Keratinocyte (primary cell): ENCODE results near the gene HOXB8. TPM values are rescaled to one million over a fixed set of nuclear protein-coding genes. Genes with fewer than 3 reads are reported as not detected.
A peak's percentile ranks its signal among the peaks of the same experiment; 100 is the strongest.

Source experiments
- DNase-seq: peaks from one replicate; pipeline ENCODE4 v3.0.0-alpha.2; 2011; ENCODE audit warnings: low read depth, missing footprints, low spot score
- FAIRE-seq: peaks from 2 replicates; lab custom pipeline; 2011; peaks lifted over from hg19 to GRCh38; lab: Jason Lieb, UNC
- H2AFZ ChIP-seq: 2 replicates; pipeline ENCODE4 v1.6.0; 2012; ENCODE audit warnings: low read length, control low read depth, inconsistent platforms; ENCODE audit not compliant: control insufficient read depth
- H3K27ac ChIP-seq: 2 replicates; pipeline ENCODE4 v1.5.1; 2011; ENCODE audit warnings: low read length; ENCODE audit not compliant: control insufficient read depth, insufficient read depth
- H3K27me3 ChIP-seq: 3 replicates; pipeline ENCODE4 v1.6.0; 2011; ENCODE audit warnings: low read length; ENCODE audit not compliant: control insufficient read depth, insufficient read depth; ENCODE audit errors: extremely low read depth
- H3K36me3 ChIP-seq, 2 experiments: 2 replicates in 1 of 2; 3 replicates in 1 of 2; pipeline ENCODE4 v1.5.1; 2011; ENCODE audit warnings: low read length in 2 of 2, mild to moderate bottlenecking in 1 of 2; ENCODE audit not compliant: control insufficient read depth in 2 of 2, insufficient read depth in 2 of 2; ENCODE audit errors: extremely low read depth in 1 of 2
- H3K4me1 ChIP-seq: 3 replicates; pipeline ENCODE4 v1.5.1; 2011; ENCODE audit warnings: low read length; ENCODE audit not compliant: control insufficient read depth, insufficient read depth; ENCODE audit errors: extremely low read depth
- H3K4me2 ChIP-seq: 3 replicates; pipeline ENCODE4 v1.6.0; 2011; ENCODE audit warnings: low read depth, low read length; ENCODE audit not compliant: control insufficient read depth, insufficient read depth; ENCODE audit errors: extremely low read depth
- H3K4me3 ChIP-seq, 3 experiments: fragments of 200-600 bp in 1 of 3; sonication (generic) in 1 of 3; 2 replicates in 2 of 3; 3 replicates in 1 of 3; pipeline ENCODE4 v1.5.1; 2011 to 2016; ENCODE audit warnings: low read length in 3 of 3, mild to moderate bottlenecking in 3 of 3, control low read depth in 2 of 3, inconsistent platforms in 1 of 3, low read depth in 1 of 3, mixed read lengths in 1 of 3, mixed run types in 1 of 3, moderate library complexity in 1 of 3; ENCODE audit not compliant: control insufficient read depth in 2 of 3, insufficient read depth in 2 of 3; ENCODE audit errors: extremely low read depth in 1 of 3
- H3K79me2 ChIP-seq: 2 replicates; pipeline ENCODE4 v1.6.0; 2012; ENCODE audit warnings: low read length; ENCODE audit not compliant: control insufficient read depth, insufficient read depth
- H3K9ac ChIP-seq: 3 replicates; pipeline ENCODE4 v1.6.0; 2011; ENCODE audit warnings: low read length; ENCODE audit not compliant: control insufficient read depth, insufficient read depth; ENCODE audit errors: extremely low read depth
- H3K9me1 ChIP-seq: 3 replicates; pipeline ENCODE4 v1.6.0; 2011; ENCODE audit warnings: low read length; ENCODE audit not compliant: control insufficient read depth, insufficient read depth; ENCODE audit errors: extremely low read depth
- H3K9me3 ChIP-seq: 2 replicates; pipeline ENCODE4 v1.5.1; 2012; ENCODE audit warnings: low read depth, low read length; ENCODE audit not compliant: control insufficient read depth
- H4K20me1 ChIP-seq: 3 replicates; pipeline ENCODE4 v1.6.0; 2011; ENCODE audit warnings: low read length; ENCODE audit not compliant: control insufficient read depth, insufficient read depth; ENCODE audit errors: extremely low read depth
- EZH2 ChIP-seq: IDR thresholded peaks from one replicate; pipeline ENCODE4 v1.6.1; 2012; ENCODE audit warnings: inconsistent platforms, mild to moderate bottlenecking, low read length, moderate library complexity
- dilution Hi-C: fragments of 300-500 bp; cut with MboI; formaldehyde crosslinking; loops from one replicate; pipeline ENCODE4 v1.7.0; 2020; ENCODE audit warnings: low sequenced_read_pairs; ENCODE audit not compliant: extremely low pct_ligation_motif_present
- polyA plus RNA-seq, 5 experiments: library from polyadenylated mRNA; depleted of rRNA in 3 of 5; stranded (reverse) in 3 of 5; stranded (forward) in 1 of 5; unstranded in 1 of 5; fragments of >200 nt; gene quantifications; 1 replicate in 1 of 5; 2 replicates in 3 of 5; 3 replicates in 1 of 5; pipeline versions ENCODE4 v1.2.1 to v1.2.3, GENCODE V29; 2011 to 2012; ENCODE audit warnings: missing spikeins in 2 of 5, low read depth in 1 of 5, low replicate concordance in 1 of 5
- TF ChIP-seq, protein P1 (sequence below), 3 experiments: IDR thresholded peaks in 1 of 3; conservative IDR thresholded peaks in 1 of 3; optimal IDR thresholded peaks in 1 of 3; 2 replicates in 2 of 3; 3 replicates in 1 of 3; pipeline versions ENCODE3 to v1.5.1; 2011; ENCODE audit warnings: low read length in 3 of 3, mild to moderate bottlenecking in 3 of 3, moderate library complexity in 2 of 3, control low read depth in 1 of 3, inconsistent platforms in 1 of 3; ENCODE audit not compliant: insufficient read depth in 2 of 3; ENCODE audit errors: extremely low read depth in 1 of 3

Gene HOXB8
- polyA plus RNA-seq, 1 donor (not counting 4 experiments of a cell fraction or from before 2014, with no cell fraction given) = not detected

DNA sequence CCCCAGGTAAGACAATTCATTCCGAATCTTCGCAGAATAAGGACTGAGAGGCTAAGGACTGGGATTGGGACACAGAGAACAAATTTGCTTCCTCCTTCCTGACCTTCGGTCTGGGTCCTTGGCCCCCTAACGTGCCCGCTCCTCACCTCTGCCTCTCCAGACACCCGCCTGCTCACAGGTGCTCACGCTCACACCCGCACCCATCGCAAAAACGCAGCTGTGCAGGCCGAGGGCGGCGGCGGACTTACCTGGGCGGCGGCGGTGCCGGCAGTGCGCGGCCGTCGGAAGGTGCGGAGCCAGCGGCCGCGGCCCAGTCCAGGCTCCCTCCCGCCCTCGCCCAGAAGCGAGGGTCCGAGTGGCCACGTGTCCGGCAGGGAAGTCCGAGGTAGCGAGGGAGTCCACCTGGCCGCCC is 18.2 kb upstream of the HOXB8 start:
- peaks cover 100% of the 10 kb centered on the region for H3K27me3 ChIP-seq
- DNase-seq = no peak
- FAIRE-seq = no peak

DNA sequence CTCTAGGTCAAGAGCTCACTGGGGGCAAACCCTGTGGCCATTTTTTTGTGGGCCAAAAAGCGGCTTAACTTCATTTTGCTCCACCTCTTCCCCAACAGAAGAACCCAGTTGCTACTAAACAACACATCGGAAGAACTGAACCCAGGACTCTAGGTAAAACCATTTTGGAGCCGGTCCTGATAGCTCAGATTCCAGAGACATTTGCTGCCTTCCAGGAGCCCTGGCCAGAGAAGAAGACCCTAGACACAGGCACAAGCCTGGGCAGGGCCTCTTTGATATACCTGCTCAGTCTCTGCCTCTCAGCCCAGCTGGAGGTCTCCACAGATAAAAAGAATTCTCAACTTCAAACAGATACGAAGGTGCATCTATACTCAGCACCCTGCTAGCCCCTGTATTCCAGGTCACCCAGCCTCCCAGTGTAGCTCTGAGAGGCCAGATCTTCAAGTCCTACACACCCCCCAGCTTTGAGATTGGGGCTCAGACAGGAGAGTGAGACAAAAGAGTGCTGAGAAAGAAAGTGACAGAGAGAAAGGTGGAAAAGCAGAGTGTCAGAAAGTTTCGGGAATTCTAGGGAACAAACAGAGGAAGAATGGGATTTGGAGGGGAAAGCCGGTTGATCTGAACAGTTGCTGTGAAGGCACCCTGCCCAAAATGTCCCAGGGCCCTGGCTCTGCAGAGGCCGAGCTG is 17.6 kb upstream of the HOXB8 start:
- H3K4me2 ChIP-seq = no peak overlapping the region
- H3K27ac ChIP-seq = no peak overlapping the region
- H4K20me1 ChIP-seq = peaks cover 9% of the 10 kb centered on the region
- DNase-seq (no peak), FAIRE-seq (no peak)
- no peak overlapping the region for H3K4me3 ChIP-seq
- no peak for TF ChIP-seq EZH2
- TF ChIP-seq, protein P1, sequence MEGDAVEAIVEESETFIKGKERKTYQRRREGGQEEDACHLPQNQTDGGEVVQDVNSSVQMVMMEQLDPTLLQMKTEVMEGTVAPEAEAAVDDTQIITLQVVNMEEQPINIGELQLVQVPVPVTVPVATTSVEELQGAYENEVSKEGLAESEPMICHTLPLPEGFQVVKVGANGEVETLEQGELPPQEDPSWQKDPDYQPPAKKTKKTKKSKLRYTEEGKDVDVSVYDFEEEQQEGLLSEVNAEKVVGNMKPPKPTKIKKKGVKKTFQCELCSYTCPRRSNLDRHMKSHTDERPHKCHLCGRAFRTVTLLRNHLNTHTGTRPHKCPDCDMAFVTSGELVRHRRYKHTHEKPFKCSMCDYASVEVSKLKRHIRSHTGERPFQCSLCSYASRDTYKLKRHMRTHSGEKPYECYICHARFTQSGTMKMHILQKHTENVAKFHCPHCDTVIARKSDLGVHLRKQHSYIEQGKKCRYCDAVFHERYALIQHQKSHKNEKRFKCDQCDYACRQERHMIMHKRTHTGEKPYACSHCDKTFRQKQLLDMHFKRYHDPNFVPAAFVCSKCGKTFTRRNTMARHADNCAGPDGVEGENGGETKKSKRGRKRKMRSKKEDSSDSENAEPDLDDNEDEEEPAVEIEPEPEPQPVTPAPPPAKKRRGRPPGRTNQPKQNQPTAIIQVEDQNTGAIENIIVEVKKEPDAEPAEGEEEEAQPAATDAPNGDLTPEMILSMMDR (optimal IDR thresholded peaks at IDR 0.05 in 1 of 3, IDR thresholded peaks at IDR 0.05 in 1 of 3, conservative IDR thresholded peaks at IDR 0.05 in 1 of 3; ENCODE audit: extremely low read depth in 1 of 3, insufficient read depth in 2 of 3, low read length in 3 of 3) = no peak
- H3K36me3 ChIP-seq = no peaks in the 10 kb centered on the region
- peaks cover 100% of the 10 kb centered on the region for H3K27me3 ChIP-seq
- dilution Hi-C loops = no loop called here
- no peak overlapping the region for H3K9ac ChIP-seq
- no peak overlapping the region for H2AFZ ChIP-seq
- H3K4me1 ChIP-seq = no peaks in the 10 kb centered on the region
- no peaks in the 10 kb centered on the region for H3K9me1 ChIP-seq
- H3K79me2 ChIP-seq = no peaks in the 10 kb centered on the region
- no peaks in the 10 kb centered on the region for H3K9me3 ChIP-seq

More for the DNA sequence above, 18.2 kb upstream of the HOXB8 start:
- Histone ChIP-seq H3K27ac (no peak overlapping the region), H3K4me1 (no peaks in the 10 kb centered on the region), H3K9me1 (no peaks in the 10 kb centered on the region), H4K20me1 (peaks cover 9% of the 10 kb centered on the region), H3K4me3 (no peak overlapping the region), H3K4me2 (no peak overlapping the region), H2AFZ (no peak overlapping the region), H3K79me2 (no peaks in the 10 kb centered on the region), H3K9me3 (no peaks in the 10 kb centered on the region), H3K9ac (no peak overlapping the region), H3K36me3 (no peaks in the 10 kb centered on the region)
- peak; percentile 98 for TF ChIP-seq EZH2
- TF ChIP-seq, protein P1 (optimal IDR thresholded peaks at IDR 0.05 in 1 of 3, IDR thresholded peaks at IDR 0.05 in 1 of 3, conservative IDR thresholded peaks at IDR 0.05 in 1 of 3; ENCODE audit: extremely low read depth in 1 of 3, insufficient read depth in 2 of 3, low read length in 3 of 3) = no peak
- dilution Hi-C loops = no loop called here
